ENCODE results near the gene SMAD2.

Gene SMAD2

GRCh38 chr18:47930931-47931717, 665 bp upstream of the SMAD2 start:
- DNase-seq = peak; percentile 95

DNA sequence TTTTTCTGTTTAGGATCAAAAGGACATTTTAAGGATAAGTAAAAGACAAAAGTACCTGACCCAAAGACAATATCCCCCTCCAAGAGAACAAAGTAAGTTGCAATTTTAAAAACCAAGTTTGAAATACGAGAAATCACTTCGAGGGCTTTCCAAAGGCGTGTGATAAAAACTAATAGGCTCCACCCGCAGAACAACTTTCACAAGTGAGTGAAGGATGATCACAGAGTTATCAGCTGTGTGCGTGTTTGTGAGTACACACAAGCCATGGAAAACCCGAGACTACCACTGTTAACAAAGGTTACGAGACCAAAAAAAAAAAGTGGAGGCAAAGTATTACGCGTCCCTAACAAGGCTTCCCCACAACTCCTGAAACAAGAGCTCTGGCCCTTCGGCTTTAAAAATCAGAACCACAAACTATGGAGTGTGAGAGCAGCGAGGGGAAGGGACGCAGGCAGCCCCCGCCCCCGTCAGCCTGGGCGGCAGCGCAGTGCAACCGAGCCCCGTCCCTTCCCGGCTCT, 719 bp downstream of the SMAD2 start:
- peak; percentile 42 for DNase-seq

GRCh38 chr18:47928466-47928865, 2.0 kb downstream of the SMAD2 start:
- no peak for DNase-seq

DNA sequence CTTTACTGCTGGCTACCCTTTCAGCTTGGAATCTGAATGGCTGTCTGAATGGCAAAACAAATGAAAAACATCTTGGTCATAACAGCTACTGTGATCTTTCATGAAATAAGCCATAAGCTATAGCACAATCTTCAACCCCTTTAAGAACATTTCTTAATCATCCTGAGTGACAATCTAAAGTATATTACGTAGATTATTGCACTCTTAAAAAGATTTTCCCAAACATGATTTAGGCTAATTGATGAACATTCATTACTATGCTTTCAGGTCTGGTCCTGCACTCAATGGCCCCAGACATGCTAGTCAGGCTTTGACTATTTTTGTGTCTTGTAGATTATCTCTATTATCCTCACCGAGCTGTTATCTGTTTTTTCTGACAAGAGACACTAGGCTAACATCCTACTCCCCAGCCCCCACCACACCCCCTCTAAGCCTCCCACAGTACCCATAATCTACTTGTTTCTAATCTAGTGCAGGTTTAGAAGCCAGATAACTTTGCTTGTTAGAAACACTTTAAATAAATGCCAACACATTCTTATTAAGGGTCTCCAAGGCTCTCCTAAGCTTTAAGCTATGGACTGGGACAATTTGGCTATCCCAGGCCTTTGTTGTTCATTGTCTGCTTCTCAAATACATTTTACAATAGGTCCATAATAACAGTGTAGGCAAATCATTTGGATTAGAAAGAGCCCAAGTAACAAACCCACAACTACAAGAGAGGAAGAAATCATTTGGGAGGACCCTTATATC, 4.2 kb downstream of the SMAD2 start:
- DNase-seq = no peak

- DNase-seq = no peak
These were observed 10.5 kb downstream of the SMAD2 start for GRCh38 chr18:47919916-47920315.

- no peak for DNase-seq
These were observed 12.4 kb downstream of the SMAD2 start for GRCh38 chr18:47917923-47918610.

DNA sequence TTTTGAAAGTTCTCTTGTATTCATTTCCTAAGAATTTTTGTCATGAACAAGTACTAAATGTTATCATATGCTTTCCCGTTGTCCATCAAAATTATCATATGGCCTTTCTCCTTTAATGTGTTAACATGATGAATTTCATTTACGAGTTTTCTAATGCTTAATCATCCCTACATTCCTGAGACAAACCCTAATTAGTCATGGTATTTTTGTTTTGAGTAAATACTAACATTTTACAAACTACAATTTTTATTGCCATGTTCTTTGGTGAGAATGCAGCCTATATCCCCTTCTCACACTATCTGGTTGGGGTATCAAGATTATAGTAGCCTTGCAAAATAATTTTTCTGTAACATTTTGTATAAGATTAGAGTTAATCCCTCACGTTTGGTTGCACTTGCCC, 14.5 kb downstream of the SMAD2 start:
- no peak for DNase-seq

- no peak for DNase-seq
These were observed 15.2 kb downstream of the SMAD2 start for GRCh38 chr18:47915229-47915628.

GRCh38 chr18:47912794-47913585, 17.5 kb downstream of the SMAD2 start:
- no peak for DNase-seq

GRCh38 chr18:47912343-47912742, 18.1 kb downstream of the SMAD2 start:
- DNase-seq = no peak

DNA sequence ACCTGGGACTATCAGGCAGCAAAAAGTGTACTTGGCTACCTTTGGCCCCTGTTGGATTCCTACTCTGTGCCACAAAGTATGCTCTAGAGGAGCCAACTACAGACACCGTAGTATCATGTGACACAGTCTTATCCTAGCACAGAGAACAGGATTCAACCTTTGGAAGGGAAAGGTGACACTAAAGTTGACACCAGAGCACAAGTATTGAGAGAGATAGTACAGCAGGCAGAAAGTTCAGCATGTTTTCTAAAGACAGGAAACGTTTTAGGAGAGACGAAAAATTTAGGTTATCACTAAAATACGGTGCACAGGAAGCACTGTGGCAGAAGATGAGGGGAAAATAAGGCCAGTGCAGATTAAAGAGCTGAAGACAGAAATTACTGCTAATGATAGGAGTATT, 18.6 kb downstream of the SMAD2 start:
- DNase-seq = no peak

DNA sequence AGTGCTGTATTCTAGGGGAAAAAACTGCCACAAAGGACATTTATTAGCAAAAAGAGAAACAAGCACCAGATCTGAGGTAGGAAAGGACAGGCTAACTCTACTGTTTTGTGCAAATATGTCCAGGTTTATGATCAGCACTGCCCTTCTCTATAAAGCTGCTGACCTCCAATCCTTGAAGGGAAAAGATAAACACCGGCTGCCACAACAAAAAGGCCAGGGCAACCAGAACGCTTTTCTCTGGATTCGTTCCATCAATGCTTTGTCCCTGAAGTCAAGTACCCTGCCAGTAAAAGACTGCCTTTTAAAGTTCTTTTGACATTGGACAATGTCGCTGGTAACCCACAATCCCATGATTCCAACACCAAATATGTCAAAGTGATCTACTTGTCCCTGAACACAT, 21.0 kb downstream of the SMAD2 start:
- DNase-seq = no peak

DNA sequence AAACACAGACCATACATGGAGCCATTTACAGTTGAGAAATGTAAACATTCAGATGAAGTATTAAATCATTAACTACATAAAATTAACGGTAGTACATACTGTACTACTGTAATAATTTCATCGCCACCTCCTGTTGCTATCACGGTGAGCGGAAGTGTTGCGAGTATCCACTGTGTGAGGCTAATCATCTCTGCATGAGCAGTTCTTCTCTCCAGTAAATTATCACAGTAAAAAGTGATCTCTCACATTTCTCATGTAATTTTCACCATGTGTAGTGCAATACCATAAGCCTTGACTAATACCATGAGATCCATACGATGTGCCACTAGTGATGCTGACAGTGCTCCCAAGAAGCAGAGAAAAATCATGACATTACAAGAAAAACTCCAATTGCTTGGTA, 21.9 kb downstream of the SMAD2 start:
- no peak for DNase-seq

DNA sequence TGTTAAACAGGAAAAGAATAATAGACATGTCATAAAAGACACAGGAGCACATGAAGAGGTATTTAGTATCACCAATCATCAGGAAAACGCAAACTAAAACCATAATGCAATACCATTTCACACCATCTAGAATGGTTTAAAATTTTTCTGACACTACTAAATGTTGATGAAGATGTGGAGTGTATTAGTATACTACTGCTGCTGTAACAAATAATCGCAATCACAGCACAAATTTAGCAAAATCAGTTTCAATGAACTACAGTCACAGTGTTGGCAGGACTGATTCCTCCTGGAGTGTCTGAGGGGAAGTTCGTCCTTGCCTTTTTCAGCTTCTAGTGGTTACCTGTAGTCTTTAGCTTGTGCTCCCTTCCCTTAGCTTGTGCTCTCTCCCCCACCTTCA, 24.1 kb downstream of the SMAD2 start:
- no peak for DNase-seq

DNA sequence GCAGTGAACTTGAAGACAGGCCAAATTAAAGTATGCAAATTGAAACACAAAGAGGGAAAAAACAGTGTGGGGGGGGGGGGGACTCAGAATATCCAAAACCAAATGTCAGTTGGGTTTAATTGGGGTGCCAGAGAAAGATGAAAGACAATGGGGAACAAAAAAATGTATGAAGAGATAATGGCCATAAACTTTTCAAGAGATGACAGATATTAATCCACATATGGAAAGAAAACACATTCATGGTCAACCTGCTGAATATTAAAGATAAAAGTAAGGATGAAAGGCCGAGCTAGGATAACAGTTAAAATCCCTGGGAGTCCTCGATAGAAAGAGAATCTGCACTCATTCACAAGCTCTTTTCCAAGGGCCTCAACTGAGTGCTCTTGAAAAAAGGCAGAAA, 26.6 kb downstream of the SMAD2 start:
- DNase-seq = no peak

DNA sequence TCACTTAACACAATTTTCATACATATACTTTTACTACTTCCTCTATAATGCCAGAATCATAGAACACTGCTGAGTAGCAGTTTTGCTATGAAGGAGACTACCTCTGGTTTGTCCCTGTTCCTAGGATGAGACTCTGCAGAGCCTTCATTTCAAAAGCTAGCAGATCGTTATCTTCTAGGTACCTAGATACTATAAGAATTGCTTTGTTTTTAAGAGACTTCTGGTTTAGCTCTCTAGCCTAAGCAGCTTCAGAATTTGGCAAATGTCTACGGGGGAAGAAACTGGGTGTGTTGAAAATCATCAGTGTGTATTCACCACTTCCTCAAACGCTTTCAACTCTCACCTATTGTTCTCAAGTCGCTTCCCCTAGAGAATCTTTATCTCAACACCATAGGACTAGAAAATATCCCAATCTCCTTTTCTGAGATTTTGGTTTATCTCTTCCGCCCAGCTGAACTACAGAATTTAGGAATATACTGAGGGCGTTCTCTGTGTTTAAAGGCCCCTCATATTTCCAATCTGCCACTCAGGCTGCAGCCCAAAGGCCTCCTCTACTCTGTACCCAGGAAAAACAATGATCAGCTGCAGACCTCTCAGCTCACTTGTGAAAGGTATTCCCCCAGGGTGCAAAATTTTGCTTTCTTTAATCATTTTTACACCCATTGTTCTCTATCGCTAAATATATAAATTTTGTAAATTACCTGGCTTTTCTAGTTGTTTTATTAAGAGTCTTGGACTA, 28.7 kb downstream of the SMAD2 start:
- DNase-seq = no peak

GRCh38 chr18:47899107-47899840, 31.2 kb downstream of the SMAD2 start:
- DNase-seq = no peak

GRCh38 chr18:47898696-47899095, 31.8 kb downstream of the SMAD2 start:
- no peak for DNase-seq

DNA sequence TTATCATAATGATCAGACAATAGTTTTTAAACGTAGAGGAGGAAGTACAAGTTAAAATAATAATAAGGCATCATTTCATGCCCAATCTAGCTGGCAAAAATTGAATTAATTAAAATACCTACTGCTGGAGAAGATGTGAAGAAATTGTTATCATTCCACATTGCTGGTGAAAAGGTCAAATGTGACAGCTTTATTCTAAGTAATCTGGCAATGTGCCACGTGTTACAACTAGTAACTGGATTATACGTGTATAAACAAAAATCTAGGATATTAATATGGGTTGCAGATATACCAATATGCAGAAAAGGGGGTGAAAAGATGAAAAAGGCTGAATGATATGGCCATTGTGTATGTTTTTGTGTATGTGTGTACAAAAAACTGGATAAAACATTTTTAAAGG, 32.4 kb downstream of the SMAD2 start:
- no peak for DNase-seq

GRCh38 chr18:47895565-47896250, 34.8 kb downstream of the SMAD2 start:
- no peak for DNase-seq
